ENCODE results near the gene ADAMTS17.

- TF ChIP-seq POLR2A (IDR thresholded peaks at IDR 0.05) (no peak), CTCF (IDR thresholded peaks at IDR 0.05) (no peak)
Measured at GRCh38 chr15:100049483-100049882, 292.3 kb downstream of the ADAMTS17 start.

Measured in heart left ventricle (tissue), 13 donors.